ENCODE results near the gene MOB3B. TPM values are rescaled to one million over a fixed set of nuclear protein-coding genes. Genes with fewer than 3 reads are reported as not detected.

MOB3B gene
- total RNA-seq, 1 donor = under 0.01 TPM

DNA sequence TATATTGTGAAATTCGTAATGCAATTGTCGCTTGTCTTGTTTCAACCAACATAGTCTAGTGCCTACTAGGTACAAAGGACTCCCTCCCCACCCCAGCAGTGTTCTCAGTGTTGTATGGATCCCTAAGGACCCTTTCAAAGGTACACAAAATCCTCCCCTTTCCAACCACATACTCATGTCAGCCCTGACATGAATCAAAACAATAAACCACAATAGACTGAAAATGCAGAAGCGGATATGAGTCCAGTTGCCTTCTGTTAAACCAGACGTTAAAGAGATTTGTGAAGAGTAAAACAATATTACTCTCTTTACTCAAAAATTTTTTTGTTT is 87.9 kb downstream of the MOB3B start:
- no peaks in the 10 kb centered on the region for H3K27me3 ChIP-seq (ENCODE audit: insufficient read depth, low read length)
- TF ChIP-seq, protein P1, sequence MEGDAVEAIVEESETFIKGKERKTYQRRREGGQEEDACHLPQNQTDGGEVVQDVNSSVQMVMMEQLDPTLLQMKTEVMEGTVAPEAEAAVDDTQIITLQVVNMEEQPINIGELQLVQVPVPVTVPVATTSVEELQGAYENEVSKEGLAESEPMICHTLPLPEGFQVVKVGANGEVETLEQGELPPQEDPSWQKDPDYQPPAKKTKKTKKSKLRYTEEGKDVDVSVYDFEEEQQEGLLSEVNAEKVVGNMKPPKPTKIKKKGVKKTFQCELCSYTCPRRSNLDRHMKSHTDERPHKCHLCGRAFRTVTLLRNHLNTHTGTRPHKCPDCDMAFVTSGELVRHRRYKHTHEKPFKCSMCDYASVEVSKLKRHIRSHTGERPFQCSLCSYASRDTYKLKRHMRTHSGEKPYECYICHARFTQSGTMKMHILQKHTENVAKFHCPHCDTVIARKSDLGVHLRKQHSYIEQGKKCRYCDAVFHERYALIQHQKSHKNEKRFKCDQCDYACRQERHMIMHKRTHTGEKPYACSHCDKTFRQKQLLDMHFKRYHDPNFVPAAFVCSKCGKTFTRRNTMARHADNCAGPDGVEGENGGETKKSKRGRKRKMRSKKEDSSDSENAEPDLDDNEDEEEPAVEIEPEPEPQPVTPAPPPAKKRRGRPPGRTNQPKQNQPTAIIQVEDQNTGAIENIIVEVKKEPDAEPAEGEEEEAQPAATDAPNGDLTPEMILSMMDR (IDR thresholded peaks at IDR 0.05; ENCODE audit: extremely low read depth, low read depth, low read length) = no peak
- H3K4me2 ChIP-seq (ENCODE audit: insufficient read depth, low read length) = no peak overlapping the region
- H3K36me3 ChIP-seq (ENCODE audit: insufficient read depth, low read length) = no peaks in the 10 kb centered on the region
- H3K27ac ChIP-seq (ENCODE audit: low read depth, low read length) = no peak overlapping the region
- H4K20me1 ChIP-seq (ENCODE audit: insufficient read depth, low read length) = no peaks in the 10 kb centered on the region
- H3K9me3 ChIP-seq (ENCODE audit: low read depth, low read length) = no peaks in the 10 kb centered on the region
- DNase-seq (ENCODE audit: insufficient read length, low spot score, missing footprints) = no peak
- no peak overlapping the region for H2AFZ ChIP-seq (ENCODE audit: low read length)
- no peaks in the 10 kb centered on the region for H3K4me1 ChIP-seq (ENCODE audit: insufficient read depth, low read length)
- H3K79me2 ChIP-seq (ENCODE audit: insufficient read depth, low read length) = no peaks in the 10 kb centered on the region
- H3K4me3 ChIP-seq (ENCODE audit: insufficient read depth, low read length) = no peak overlapping the region

DNA sequence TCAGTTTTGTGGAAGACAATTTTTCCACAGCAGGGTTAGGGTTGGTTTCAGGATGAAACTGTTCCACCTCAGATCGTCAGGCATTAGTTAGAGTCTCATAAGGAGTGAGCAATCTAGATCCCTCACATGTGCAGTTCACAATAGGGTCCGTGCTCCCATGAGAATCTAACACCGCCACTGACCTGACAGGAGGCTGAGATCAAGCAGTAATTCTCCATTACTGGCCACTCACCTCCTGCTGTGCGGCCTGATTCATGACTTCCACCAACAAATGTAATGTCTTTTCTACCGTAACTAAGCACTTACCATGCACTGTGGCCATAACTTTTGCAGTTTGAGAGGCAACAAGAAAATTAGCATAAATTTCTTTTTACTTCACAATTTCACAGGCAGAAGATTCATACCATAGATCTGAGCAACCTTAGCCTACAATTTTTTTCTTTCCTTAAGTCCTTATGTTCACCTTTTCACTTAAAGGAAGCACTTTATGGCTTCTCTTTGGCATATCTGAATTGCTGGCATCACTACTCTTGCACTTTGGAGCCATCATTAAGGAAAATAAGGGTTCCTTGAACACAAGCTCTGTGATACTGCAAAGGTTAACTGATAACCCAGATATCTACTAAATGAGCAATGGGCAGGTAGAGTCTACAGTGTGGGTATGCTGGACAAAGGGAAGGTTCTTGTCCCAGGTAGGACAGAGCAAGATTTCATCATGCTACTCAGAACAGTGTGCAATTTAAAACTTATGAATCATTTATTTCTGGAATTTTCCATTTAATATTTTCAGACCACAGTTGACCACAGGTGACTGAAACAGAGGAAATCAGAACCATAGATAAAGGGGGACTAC is 88.5 kb downstream of the MOB3B start:
- Histone ChIP-seq H3K79me2 (ENCODE audit: insufficient read depth, low read length) (no peaks in the 10 kb centered on the region), H3K4me1 (ENCODE audit: insufficient read depth, low read length) (no peaks in the 10 kb centered on the region), H2AFZ (ENCODE audit: low read length) (no peak overlapping the region), H3K4me2 (ENCODE audit: insufficient read depth, low read length) (no peak overlapping the region), H3K27me3 (ENCODE audit: insufficient read depth, low read length) (no peaks in the 10 kb centered on the region), H3K36me3 (ENCODE audit: insufficient read depth, low read length) (no peaks in the 10 kb centered on the region), H3K9me3 (ENCODE audit: low read depth, low read length) (no peaks in the 10 kb centered on the region), H4K20me1 (ENCODE audit: insufficient read depth, low read length) (no peaks in the 10 kb centered on the region), H3K4me3 (ENCODE audit: insufficient read depth, low read length) (no peak overlapping the region), H3K27ac (ENCODE audit: low read depth, low read length) (no peak overlapping the region)
- TF ChIP-seq, protein P1 (IDR thresholded peaks at IDR 0.05; ENCODE audit: extremely low read depth, low read depth, low read length) = no peak
- DNase-seq (ENCODE audit: insufficient read length, low spot score, missing footprints) = no peak

DNA sequence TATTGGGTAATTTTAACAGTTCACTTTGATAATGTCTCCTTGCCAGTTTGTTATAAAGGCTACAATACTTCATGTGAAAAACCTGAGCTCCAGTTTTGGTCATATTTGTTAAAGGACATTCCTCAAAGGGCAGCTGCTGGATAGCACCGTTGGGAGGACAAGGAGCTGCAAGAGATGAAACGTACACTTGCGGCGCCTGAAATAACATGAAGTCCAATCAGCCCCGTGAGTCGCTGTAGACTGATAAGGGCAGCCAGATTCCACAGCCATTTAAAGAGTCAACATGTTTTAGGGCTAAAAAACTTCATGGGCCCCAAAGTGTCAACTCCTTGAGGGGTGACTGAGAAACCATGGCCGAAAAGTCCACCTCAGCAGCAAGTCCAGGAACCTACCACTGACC is 91.1 kb downstream of the MOB3B start:
- H3K9me3 ChIP-seq (ENCODE audit: low read depth, low read length) = no peaks in the 10 kb centered on the region
- H3K4me1 ChIP-seq (ENCODE audit: insufficient read depth, low read length) = no peaks in the 10 kb centered on the region
- no peak overlapping the region for H3K4me3 ChIP-seq (ENCODE audit: insufficient read depth, low read length)
- H3K79me2 ChIP-seq (ENCODE audit: insufficient read depth, low read length) = no peaks in the 10 kb centered on the region
- DNase-seq (ENCODE audit: insufficient read length, low spot score, missing footprints) = no peak
- no peak overlapping the region for H2AFZ ChIP-seq (ENCODE audit: low read length)
- H3K27me3 ChIP-seq (ENCODE audit: insufficient read depth, low read length) = no peaks in the 10 kb centered on the region
- H3K36me3 ChIP-seq (ENCODE audit: insufficient read depth, low read length) = no peaks in the 10 kb centered on the region
- no peak overlapping the region for H3K4me2 ChIP-seq (ENCODE audit: insufficient read depth, low read length)
- TF ChIP-seq, protein P1 (IDR thresholded peaks at IDR 0.05; ENCODE audit: extremely low read depth, low read depth, low read length) = no peak
- H4K20me1 ChIP-seq (ENCODE audit: insufficient read depth, low read length) = no peaks in the 10 kb centered on the region
- no peak overlapping the region for H3K27ac ChIP-seq (ENCODE audit: low read depth, low read length)

DNA sequence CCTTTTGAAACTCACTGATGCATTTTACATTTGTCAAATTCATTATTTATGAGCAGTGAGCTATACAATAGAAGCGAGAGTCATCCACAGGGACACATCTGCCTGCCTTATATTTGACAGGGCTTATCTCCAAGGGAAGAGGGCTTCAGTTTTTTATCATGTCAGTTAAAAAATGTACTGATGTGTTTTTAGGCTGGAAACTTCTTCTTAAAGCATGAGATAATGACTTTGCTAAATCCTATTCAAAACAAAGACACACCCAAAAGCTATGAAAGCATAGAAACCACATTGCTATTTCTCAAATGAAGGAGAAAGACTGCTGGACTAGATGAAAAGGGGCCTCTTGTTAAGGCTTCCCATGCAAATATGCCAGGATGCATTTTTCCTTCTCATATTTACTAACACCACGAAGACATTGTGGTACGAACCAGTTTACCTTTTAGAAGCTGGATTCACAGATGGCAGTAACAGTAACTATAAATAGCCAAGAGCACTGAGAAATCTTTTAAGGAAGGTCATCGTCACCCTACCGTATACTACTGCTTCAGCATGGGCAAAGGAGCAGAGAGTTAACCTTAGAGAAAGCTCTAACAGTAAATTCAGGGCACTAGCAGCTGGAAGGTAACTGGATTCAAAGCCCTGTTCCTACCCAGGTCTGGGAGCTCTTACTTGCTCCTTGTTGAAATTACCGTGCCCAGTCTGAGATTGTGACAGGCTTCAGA is 91.8 kb downstream of the MOB3B start:
- Histone ChIP-seq H3K36me3 (ENCODE audit: insufficient read depth, low read length) (no peaks in the 10 kb centered on the region), H3K4me2 (ENCODE audit: insufficient read depth, low read length) (no peak overlapping the region), H3K9me3 (ENCODE audit: low read depth, low read length) (no peaks in the 10 kb centered on the region), H3K4me1 (ENCODE audit: insufficient read depth, low read length) (no peaks in the 10 kb centered on the region), H2AFZ (ENCODE audit: low read length) (no peak overlapping the region), H4K20me1 (ENCODE audit: insufficient read depth, low read length) (no peaks in the 10 kb centered on the region), H3K4me3 (ENCODE audit: insufficient read depth, low read length) (no peak overlapping the region), H3K79me2 (ENCODE audit: insufficient read depth, low read length) (no peaks in the 10 kb centered on the region), H3K27me3 (ENCODE audit: insufficient read depth, low read length) (no peaks in the 10 kb centered on the region), H3K27ac (ENCODE audit: low read depth, low read length) (no peak overlapping the region)
- DNase-seq (ENCODE audit: insufficient read length, low spot score, missing footprints) = no peak
- TF ChIP-seq, protein P1 (IDR thresholded peaks at IDR 0.05; ENCODE audit: extremely low read depth, low read depth, low read length) = no peak

Measured in osteoblast (primary cell).